ENCODE measurements around the gene TTC33. TPM values are rescaled to one million over a fixed set of nuclear protein-coding genes. Genes with fewer than 3 reads are reported as not detected.

Gene TTC33
- total RNA-seq, 4 donors from 2014 or later, result 8.5 to 11.8 (median 9.6) TPM

DNA sequence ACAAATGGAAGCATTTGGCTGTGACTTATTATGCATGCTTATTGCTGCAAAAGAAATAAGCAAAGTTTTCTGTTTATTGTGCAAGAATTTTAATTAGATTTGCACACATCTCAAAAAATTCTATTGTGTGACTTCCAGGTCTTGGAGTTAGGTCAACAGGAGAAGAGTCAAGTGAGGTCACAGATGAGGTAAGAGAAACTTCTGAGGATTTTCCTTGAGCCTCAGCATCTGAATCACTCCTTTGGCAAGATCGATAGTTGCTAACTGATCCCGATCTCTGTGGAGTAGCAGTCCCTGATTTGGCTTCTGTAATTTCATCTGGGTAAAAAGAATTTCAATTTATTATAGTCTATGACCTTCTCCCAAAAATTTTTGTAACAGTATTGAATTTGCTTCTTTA is 6.9 kb upstream of the TTC33 start:
- no peak for DNase-seq (ENCODE audit: low spot score in 2 of 2)
- 55% methylated on average over 2 of the region's 2 CpGs for WGBS
- Histone ChIP-seq H3K27ac (no peak overlapping the region), H3K4me3 (no peak overlapping the region), H3K9me3 (no peaks in the 10 kb centered on the region), H3K27me3 (no peaks in the 10 kb centered on the region), H3K4me1 (no peaks in the 10 kb centered on the region), H3K36me3 (peaks cover 62% of the 10 kb centered on the region)
- TF ChIP-seq EP300 (IDR thresholded peaks at IDR 0.05) (no peak), POLR2AphosphoS5 (IDR thresholded peaks at IDR 0.05) (no peak), POLR2A (IDR thresholded peaks at IDR 0.05) (no peak)
- TF ChIP-seq, protein P1, sequence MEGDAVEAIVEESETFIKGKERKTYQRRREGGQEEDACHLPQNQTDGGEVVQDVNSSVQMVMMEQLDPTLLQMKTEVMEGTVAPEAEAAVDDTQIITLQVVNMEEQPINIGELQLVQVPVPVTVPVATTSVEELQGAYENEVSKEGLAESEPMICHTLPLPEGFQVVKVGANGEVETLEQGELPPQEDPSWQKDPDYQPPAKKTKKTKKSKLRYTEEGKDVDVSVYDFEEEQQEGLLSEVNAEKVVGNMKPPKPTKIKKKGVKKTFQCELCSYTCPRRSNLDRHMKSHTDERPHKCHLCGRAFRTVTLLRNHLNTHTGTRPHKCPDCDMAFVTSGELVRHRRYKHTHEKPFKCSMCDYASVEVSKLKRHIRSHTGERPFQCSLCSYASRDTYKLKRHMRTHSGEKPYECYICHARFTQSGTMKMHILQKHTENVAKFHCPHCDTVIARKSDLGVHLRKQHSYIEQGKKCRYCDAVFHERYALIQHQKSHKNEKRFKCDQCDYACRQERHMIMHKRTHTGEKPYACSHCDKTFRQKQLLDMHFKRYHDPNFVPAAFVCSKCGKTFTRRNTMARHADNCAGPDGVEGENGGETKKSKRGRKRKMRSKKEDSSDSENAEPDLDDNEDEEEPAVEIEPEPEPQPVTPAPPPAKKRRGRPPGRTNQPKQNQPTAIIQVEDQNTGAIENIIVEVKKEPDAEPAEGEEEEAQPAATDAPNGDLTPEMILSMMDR (IDR thresholded peaks at IDR 0.05), result no peak

DNA sequence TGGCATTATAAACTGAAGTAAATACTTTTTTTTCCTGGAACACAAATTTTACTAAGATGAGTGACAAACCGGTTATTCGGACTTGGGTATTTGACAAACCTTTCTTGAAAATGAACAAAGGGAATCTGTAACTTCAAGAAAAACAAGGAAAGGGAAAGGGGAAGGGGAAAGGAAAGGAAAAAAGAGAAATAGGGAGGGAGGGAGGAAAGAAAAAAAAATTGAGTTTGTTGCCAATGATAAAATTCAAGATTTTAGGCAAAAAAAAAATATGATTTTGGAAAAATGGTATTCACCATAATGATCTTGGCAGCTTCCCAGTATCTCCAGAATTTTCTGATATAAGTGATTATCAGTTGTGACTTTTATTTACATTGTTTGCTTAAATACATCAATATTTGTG is 1.6 kb upstream of the TTC33 start:
- peaks cover 13% of the 10 kb centered on the region for H3K4me1 ChIP-seq
- H3K27ac ChIP-seq, result no peak overlapping the region
- 92% methylated on average over 2 of the region's 2 CpGs for WGBS
- H3K36me3 ChIP-seq, result peaks cover 16% of the 10 kb centered on the region
- TF ChIP-seq EP300 (IDR thresholded peaks at IDR 0.05), result no peak
- TF ChIP-seq, protein P1 (IDR thresholded peaks at IDR 0.05), result no peak
- no peak for TF ChIP-seq POLR2A (IDR thresholded peaks at IDR 0.05)
- TF ChIP-seq POLR2AphosphoS5 (IDR thresholded peaks at IDR 0.05), result no peak
- H3K4me3 ChIP-seq, result no peak overlapping the region
- DNase-seq (ENCODE audit: low spot score in 2 of 2), result no peak
- no peaks in the 10 kb centered on the region for H3K9me3 ChIP-seq
- H3K27me3 ChIP-seq, result no peaks in the 10 kb centered on the region

DNA sequence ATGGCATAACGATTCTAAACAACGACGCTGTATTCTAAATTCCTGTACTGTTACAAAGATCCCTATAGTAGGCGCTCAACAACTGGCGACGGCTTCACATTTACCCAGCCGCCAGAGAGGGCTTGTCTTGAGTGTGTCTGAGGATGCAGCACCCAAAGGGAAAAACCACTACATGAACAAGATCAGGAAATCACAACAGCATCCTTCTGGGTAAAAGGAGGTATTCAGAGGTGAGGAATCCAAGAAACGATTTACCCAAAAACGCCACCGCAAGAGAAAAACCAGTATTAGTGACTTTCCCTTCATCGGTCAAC is 711 bp downstream of the TTC33 start:
- TF ChIP-seq EP300 (IDR thresholded peaks at IDR 0.05), result no peak
- TF ChIP-seq POLR2AphosphoS5 (IDR thresholded peaks at IDR 0.05), result peak in 1 of 3 donors; percentile 6
- TF ChIP-seq, protein P1 (IDR thresholded peaks at IDR 0.05), result peak; percentile 20 to 56
- H3K9me3 ChIP-seq, result no peaks in the 10 kb centered on the region
- H3K4me3 ChIP-seq, result peak overlapping the region; percentile 74
- 0% methylated on average over 11 of the region's 11 CpGs for WGBS
- DNase-seq (ENCODE audit: low spot score in 2 of 2), result peak in 1 of 2 donors; percentile 75
- H3K36me3 ChIP-seq, result no peaks in the 10 kb centered on the region
- no peaks in the 10 kb centered on the region for H3K27me3 ChIP-seq
- peak overlapping the region; percentile 81 for H3K27ac ChIP-seq
- peaks cover 13% of the 10 kb centered on the region for H3K4me1 ChIP-seq

DNA sequence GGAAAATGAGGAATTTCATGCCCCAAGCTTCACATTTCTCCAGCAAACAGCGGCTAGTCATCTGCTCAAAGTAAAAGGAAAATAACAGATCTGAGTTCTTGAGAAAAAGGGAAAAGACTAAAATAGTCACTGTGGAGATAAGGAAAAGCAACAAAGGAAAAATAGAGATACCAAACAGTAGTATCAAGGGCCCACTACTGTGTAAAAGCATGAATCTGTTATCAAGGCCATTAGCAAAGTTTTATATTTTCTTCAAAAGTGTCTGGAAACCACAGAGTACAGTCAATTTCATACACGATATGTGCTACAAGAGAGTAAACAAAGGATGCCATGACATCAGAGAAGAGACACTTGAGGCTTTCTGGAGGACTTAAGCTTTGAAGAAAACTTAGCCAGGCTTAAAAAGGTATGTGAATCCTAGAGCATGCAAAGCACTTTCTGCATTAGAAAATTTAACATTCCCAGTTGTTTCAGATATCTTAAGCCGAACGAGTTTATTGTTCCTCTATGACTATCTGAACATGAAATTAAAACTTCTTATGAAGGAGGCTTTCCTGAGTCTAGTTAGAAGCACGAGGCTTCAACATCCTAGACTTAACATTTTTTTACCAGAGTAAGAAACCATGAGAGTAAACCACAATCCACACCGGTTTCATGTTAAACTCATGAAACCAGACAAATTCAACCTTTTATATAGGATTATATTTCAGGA is 1.2 kb downstream of the TTC33 start:
- no peak for TF ChIP-seq EP300 (IDR thresholded peaks at IDR 0.05)
- TF ChIP-seq POLR2AphosphoS5 (IDR thresholded peaks at IDR 0.05), result no peak
- TF ChIP-seq, protein P1 (IDR thresholded peaks at IDR 0.05), result no peak
- TF ChIP-seq POLR2A (IDR thresholded peaks at IDR 0.05), result no peak
- DNase-seq (ENCODE audit: low spot score in 2 of 2), result no peak
- H3K36me3 ChIP-seq, result no peaks in the 10 kb centered on the region
- WGBS, result 14% methylated on average over 6 of the region's 6 CpGs
- peak overlapping the region; percentile 81 for H3K27ac ChIP-seq
- no peaks in the 10 kb centered on the region for H3K9me3 ChIP-seq
- peak overlapping the region; percentile 74 for H3K4me3 ChIP-seq
- H3K4me1 ChIP-seq, result peaks cover 13% of the 10 kb centered on the region
- no peaks in the 10 kb centered on the region for H3K27me3 ChIP-seq

DNA sequence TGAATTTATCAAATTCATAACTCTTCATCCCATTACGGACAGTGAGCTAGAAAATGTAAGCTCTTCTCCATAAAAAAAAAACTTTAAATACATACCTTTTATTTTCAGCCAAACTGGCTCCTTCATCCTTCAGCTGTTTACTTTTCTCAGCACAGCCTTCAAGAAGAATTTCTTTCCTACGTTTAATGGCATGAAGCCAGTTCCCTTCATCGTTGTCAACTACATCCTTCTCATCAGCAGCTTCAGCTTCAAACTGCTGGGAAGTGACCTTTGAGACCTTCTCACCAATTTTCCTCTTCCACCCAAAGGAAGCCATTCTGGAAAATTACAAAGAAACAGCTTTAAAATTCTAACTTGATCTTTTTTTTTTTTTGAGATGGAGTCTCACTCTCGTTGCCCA is 9.1 kb downstream of the TTC33 start:
- Histone ChIP-seq H3K9me3 (no peaks in the 10 kb centered on the region), H3K4me3 (no peak overlapping the region), H3K27ac (no peak overlapping the region), H3K4me1 (no peaks in the 10 kb centered on the region), H3K27me3 (no peaks in the 10 kb centered on the region), H3K36me3 (peaks cover 3% of the 10 kb centered on the region)
- no peak for DNase-seq (ENCODE audit: low spot score in 2 of 2)
- 47% methylated on average over 4 of the region's 4 CpGs for WGBS
- TF ChIP-seq POLR2A (IDR thresholded peaks at IDR 0.05) (no peak), EP300 (IDR thresholded peaks at IDR 0.05) (no peak), POLR2AphosphoS5 (IDR thresholded peaks at IDR 0.05) (no peak)
- TF ChIP-seq, protein P1 (IDR thresholded peaks at IDR 0.05), result no peak

Measured in suprapubic skin (tissue), 4 donors.